ENCODE measurements around the gene DYNC1H1. TPM values are rescaled to one million over a fixed set of nuclear protein-coding genes. Genes with fewer than 3 reads are reported as not detected.
"Not testable (repeated sequence)": the region's sequence is repeated elsewhere in the genome, so short reads cannot be mapped to it uniquely, and the experiment has no call there.

DYNC1H1 gene
- total RNA-seq, 1 donor from 2014 or later: 432 TPM

- intact Hi-C loops (cut with DNase I): no loop called here
These were observed 117.1 kb downstream of the DYNC1H1 start for GRCh38 chr14:102081231-102082080.

GRCh38 chr14:102084522-102084921 is 120.1 kb downstream of the DYNC1H1 start:
- intact Hi-C loops (cut with DNase I); DNase-seq; ATAC-seq; H3K27ac ChIP-seq; H3K9me3 ChIP-seq; H3K27me3 ChIP-seq: not testable (repeated sequence)
- peaks cover 62% of the 10 kb centered on the region for H3K36me3 ChIP-seq
- peaks cover 46% of the 10 kb centered on the region for H3K4me1 ChIP-seq
- peak overlapping the region; percentile 86 for H3K4me3 ChIP-seq

More at GRCh38 chr14:102081231-102082080, 117.1 kb downstream of the DYNC1H1 start:
- no peak overlapping the region for H3K27ac ChIP-seq
- DNase-seq: no peak
- no peak for TF ChIP-seq CTCF (IDR thresholded peaks at IDR 0.05)
- no peak overlapping the region for H3K4me3 ChIP-seq
- H3K9me3 ChIP-seq: no peaks in the 10 kb centered on the region
- H3K4me1 ChIP-seq: peaks cover 28% of the 10 kb centered on the region
- H3K36me3 ChIP-seq: peaks cover 75% of the 10 kb centered on the region
- ATAC-seq: no peak
- H3K27me3 ChIP-seq: no peaks in the 10 kb centered on the region

GRCh38 chr14:102084931-102085330 is 120.6 kb downstream of the DYNC1H1 start:
- no peak for TF ChIP-seq CTCF (IDR thresholded peaks at IDR 0.05)
- intact Hi-C loops (cut with DNase I): no loop called here
- Histone ChIP-seq H3K27me3 (no peaks in the 10 kb centered on the region), H3K36me3 (peaks cover 58% of the 10 kb centered on the region), H3K4me1 (peaks cover 46% of the 10 kb centered on the region), H3K9me3 (no peaks in the 10 kb centered on the region), H3K4me3 (peak overlapping the region; percentile 86), H3K27ac (no peak overlapping the region)
- DNase-seq (no peak), ATAC-seq (no peak)

GRCh38 chr14:102085488-102085887 is 121.1 kb downstream of the DYNC1H1 start:
- H3K27me3 ChIP-seq: no peaks in the 10 kb centered on the region
- peaks cover 52% of the 10 kb centered on the region for H3K36me3 ChIP-seq
- H3K4me1 ChIP-seq: peaks cover 46% of the 10 kb centered on the region
- no peaks in the 10 kb centered on the region for H3K9me3 ChIP-seq
- TF ChIP-seq CTCF (IDR thresholded peaks at IDR 0.05): no peak
- intact Hi-C loops (cut with DNase I): no loop called here
- peak overlapping the region; percentile 98 for H3K27ac ChIP-seq
- DNase-seq: peak; percentile 43
- no peak for ATAC-seq
- peak overlapping the region; percentile 86 for H3K4me3 ChIP-seq

GRCh38 chr14:102085948-102086708 is 121.8 kb downstream of the DYNC1H1 start:
- ATAC-seq (peak; percentile 34), DNase-seq (no peak)
- H3K9me3 ChIP-seq: no peaks in the 10 kb centered on the region
- H3K27ac ChIP-seq: peak overlapping the region; percentile 98
- peaks cover 46% of the 10 kb centered on the region for H3K4me1 ChIP-seq
- intact Hi-C loops (cut with DNase I): no loop called here
- H3K36me3 ChIP-seq: peaks cover 46% of the 10 kb centered on the region
- no peaks in the 10 kb centered on the region for H3K27me3 ChIP-seq
- peak overlapping the region; percentile 86 for H3K4me3 ChIP-seq
- TF ChIP-seq CTCF (IDR thresholded peaks at IDR 0.05): no peak

GRCh38 chr14:102086709-102086971 is 122.3 kb downstream of the DYNC1H1 start:
- H3K36me3 ChIP-seq: peaks cover 41% of the 10 kb centered on the region
- H3K4me1 ChIP-seq: peaks cover 46% of the 10 kb centered on the region
- intact Hi-C loops (cut with DNase I): no loop called here
- DNase-seq: no peak
- H3K9me3 ChIP-seq: no peaks in the 10 kb centered on the region
- TF ChIP-seq CTCF (IDR thresholded peaks at IDR 0.05): no peak
- H3K27ac ChIP-seq: peak overlapping the region; percentile 98
- ATAC-seq: no peak
- peak overlapping the region; percentile 86 for H3K4me3 ChIP-seq
- no peaks in the 10 kb centered on the region for H3K27me3 ChIP-seq

All from upper lobe of right lung (tissue), 1 donor.